Hematopoietic multipotent progenitor cell (in vitro differentiated cells): ENCODE results near the gene OLFML2A. TPM values are rescaled to one million over a fixed set of nuclear protein-coding genes. Genes with fewer than 3 reads are reported as not detected.
A peak's percentile ranks its signal among the peaks of the same experiment; 100 is the strongest.
"Not testable (repeated sequence)": the region's sequence is repeated elsewhere in the genome, so short reads cannot be mapped to it uniquely, and the experiment has no call there.

Experiments used
- DNase-seq, 3 donors: peaks; one replicate each; pipeline ENCODE4 v3.0.0-alpha.2; 2011 to 2015; ENCODE audit warnings: low read depth in 2 of 3, low spot score in 2 of 3
- total RNA-seq: library from RNA; depleted of rRNA; stranded (reverse); fragments of >200 nt; gene quantifications from one replicate; pipeline ENCODE4 v1.2.3, GENCODE V29; 2012

The OLFML2A gene
- total RNA-seq, 1 donor: 1.9 TPM

DNA sequence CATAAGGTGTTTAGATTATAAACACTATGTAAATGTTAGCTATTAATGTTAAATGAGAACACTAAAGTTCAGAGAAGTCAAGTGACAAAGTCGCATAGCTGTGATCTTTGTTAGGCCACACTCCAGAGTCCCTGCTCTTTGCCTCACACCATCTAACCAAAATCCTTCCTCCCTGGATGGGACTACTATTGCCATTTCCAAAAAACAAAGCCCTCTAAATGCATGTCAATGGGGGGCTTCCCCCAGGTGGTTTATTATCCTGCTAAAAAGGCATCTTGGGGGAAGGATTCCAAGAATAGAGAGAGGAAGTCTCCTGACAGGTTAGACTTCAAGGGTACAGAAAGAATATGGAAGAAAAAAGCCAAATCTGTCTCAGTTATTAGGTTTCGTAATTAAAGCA is 16.2 kb upstream of the OLFML2A start:
- no peak for DNase-seq

DNA sequence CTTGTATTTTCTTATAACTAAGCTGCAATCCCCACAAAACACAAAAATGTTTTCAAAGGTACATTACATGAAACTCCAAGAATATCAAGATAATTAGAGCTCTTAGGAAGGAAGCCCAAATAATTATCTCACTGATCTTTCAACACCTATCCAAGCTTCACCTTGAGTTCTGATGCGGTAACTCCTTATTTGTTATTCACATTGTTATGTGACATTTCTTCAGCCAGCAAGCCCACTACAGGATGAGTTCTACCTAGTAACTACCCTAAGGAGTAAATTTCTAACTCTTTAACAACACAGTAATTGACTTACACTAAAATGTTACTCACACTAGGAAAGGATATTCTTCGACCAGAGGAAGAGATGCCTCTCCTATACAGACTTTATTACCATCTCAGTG is 15.7 kb upstream of the OLFML2A start:
- DNase-seq: no peak

DNA sequence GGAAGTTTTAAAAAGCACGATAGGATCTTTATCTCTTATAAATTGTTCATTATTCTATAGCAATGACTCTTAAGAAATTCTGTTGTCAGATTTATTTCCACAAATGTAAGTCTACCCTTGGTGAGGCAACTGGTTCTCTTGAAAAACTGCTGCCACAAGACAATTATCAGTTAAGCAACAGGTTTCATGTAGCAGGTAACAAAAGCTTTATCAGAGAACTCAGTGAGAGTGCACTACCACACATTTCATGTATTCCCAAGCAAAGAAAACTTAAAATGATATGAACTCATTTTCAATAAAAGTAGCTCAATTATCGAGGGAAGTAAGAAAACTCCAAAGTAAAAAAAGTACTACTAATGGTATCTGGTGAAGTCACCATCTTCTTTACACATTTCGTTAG is 15.2 kb upstream of the OLFML2A start:
- no peak for DNase-seq

DNA sequence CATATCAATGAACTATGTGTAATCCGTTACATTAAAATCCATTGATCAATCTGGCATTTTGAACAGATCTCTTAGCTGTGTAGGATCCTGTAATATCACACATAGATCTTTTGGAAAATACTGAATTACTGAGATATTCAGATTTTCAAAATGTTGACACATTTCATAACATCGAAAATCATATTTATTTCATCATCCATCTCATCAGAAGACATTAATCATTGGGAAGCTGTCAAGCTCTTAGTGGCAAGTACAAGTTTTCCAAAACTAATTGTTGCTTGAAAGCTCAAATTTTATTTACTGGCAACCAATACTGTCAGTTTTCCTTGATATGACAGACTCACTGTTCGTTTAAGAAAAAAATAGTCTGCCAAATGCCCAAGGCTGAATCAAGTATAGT is 14.3 kb upstream of the OLFML2A start:
- no peak for DNase-seq

DNA sequence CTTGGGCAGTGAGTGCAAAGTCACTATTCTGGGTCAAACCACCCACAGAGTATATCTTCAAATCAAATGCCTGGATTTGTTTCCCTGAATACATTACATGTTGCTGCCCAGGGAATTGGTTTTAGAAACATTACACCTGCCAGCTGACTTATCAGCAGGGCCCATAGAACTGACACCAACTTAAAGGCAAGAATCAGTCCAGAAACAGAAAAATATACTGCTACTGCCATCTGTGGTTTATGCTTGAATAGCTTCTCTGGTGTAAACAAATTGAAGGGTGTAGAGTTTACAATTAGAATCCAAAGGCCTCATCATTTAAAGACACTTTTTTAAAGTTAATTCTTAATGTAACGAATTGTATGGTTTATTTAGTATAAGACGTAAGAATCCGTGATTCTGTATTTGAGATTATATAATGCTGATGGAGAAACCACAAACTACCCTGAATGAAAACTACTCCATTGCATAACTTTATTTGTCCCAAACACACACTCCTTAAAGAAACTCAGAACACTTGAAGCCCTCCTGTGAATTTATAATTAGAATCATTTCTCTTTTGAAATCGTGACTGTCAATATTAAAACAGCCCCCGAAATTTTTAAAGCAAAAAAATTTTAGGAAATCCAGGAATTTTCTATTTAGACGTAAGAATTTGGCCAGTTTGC is 12.0 kb upstream of the OLFML2A start:
- peak in 1 of 3 donors; percentile 59 for DNase-seq

DNA sequence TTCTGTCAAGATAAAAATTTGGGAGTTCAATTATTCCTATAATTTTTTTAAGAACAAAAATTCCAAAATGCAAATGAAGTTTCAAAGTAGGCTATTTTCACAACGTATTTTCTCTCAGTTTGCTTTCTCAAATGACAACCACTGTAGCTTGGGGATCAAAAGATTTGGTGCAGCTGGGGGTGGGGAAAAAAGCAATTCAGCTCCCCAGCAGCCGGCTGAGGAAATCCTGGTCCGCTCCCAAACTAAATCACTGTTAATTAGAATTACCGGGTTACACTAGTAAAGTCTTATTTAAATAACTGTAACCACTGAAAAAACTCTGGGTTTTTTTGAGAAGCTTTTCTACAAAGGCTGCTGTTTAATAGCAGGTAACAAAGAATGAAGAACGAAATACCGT is 11.5 kb upstream of the OLFML2A start:
- no peak for DNase-seq

DNA sequence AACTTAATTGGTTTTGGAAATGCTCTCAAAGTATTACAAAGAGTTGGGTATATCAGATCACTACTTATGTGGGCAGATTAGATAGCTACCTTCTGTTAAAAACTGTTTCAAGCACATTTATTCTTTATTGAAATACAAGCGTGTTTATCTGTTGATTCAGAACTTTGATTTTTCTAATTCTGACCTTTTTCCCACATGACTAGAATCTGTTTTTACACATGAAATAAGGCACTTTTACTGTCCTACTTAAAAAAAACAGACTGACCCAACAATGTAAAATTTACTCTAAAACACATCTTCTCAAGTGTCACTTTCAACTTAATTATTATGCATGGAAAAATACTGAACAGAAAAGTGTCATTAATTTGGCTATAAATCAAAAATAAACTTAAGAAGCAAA is 10.6 kb upstream of the OLFML2A start:
- no peak for DNase-seq

DNA sequence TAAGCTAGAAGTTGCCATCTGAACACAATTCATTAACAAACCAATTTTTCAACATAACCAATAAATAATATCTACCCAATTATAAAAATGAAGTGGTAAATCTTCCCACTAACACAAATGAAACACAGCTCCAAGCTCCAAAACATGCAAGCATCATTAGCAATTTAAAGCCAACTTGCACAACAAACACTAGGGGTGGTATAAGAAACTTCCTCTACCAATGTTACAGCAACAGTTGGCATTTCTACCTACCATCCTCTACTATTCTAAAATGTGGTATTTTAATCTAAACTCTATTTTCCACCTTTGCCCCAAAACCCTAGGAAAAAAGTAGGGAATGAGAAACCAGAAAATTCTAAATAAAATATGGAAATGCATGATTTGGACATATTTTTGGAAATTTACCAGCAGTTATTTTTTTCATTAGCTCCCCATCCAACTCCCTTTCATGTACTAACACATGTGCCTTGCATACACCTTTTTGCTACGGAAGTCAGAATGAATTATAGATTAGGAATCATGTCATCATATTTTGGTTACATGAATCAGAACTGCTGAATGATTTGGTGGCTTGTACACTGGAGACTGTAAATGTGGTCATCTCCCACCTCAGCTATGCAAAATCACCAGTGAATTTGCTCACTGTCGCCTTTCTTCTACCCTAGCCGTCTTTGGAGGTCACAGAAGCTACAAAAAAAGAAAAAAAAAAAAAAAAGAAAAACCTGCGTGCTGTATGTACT is 9.9 kb upstream of the OLFML2A start:
- DNase-seq: peak in 1 of 3 donors; percentile 46

DNA sequence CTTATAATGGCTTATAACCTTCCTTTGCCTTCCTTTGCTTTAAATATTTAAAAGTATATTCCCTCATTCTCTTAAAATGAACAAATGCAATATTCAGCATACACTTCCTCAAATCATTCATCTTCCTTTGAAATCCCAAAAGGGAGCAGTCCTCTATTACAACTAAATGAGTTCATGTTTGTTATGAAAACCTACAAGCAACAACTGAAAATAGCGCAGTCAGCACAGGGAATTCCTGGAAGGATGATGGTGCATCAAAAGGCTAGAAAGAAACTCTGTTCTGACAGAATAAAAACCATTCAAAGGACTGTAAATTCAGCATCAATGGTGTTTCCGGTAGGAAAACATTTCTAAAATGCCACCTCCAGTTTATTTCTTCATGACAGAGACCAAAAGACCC is 9.1 kb upstream of the OLFML2A start:
- DNase-seq: no peak

DNA sequence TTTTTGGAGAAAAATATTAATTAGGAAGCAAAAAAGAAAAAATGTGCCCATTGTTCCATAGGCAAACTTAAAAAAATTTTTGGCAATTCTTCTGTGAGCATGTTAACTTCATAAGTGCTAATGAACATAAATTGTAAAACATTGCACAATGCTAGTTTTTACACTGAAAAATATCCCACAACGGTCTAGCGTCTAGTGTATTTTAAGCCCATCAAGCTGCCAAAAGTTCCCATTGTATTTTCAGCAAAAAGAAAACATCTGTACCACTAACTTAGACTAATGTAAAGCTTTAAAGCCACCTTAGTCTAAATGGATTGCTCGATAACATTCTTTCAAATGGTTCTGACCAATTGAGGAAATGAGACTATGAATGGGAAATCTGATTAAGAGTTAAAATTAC is 8.6 kb upstream of the OLFML2A start:
- DNase-seq: no peak

DNA sequence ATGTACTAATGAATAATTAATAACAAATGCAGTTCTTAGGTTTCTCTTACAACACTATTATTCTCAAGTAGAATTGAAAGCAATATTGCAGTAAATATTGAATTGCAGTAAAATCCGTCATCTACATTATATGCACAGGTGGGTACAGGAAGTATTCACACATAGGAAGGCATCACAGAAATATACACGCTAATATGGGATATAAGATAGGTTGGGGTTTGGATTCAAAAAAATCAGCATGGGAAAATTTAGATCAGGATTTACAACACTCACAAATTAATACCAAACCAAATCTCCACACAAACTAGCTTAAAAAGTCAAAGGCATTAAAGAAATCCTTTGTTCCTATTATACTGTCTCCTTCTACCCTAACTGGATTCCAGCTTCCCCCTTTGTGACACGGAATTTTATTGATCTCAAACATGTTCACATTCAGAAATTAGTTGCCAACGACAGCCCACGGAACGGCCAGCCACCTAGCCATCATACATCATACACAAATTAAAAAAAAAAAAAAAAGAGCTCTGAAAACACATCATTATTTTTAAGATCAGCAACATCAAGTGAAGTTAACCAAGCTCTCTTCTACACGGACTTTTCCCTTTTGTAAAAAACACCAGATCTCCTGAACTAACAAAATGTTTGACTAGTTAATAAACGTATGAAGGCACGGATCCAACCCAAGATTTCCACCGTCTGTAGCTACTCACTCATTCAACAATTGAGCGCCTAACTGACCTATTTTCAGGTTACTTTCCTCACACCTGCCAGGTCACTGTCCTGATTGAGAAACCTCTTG is 8.0 kb upstream of the OLFML2A start:
- DNase-seq: no peak

DNA sequence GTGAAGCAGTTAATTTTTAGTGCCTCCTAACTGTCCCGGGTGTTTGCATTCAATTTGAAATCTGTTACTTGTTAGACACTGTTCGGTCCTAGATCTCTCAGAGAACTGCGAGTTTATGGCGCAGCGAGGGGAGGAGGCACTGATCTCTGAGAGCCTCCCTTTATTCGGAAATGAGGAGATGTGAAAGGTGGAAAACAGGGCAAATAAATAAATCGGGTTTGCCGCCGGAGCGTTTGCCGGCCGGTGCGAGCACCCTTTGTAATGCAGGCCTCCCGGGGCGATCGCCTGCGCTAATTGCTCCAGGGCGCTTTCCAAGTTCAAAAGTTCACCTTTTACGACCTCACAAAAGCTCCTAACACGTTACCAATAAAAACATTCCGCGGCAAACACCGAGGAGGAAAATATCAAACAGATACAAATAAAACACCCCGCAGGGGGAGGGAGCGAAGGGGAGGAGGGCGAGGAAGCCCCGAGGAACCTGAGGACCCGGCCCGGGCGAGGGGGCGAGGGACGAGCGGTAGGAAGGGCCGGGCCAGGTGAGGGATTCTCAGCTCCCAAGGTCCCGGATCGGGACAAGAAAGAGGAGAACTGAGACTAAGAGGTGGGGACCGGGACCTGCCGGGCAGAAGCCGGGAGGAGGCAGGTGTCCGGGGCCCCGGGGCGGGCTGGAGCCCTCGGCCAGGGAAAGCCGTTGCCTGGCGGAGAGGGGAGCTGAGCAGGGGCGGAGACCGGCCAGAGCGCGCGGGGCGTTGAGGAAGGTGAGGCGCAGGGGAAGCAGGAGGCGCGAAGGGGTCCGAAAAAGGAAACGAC is 7.2 kb upstream of the OLFML2A start:
- no peak for DNase-seq

DNA sequence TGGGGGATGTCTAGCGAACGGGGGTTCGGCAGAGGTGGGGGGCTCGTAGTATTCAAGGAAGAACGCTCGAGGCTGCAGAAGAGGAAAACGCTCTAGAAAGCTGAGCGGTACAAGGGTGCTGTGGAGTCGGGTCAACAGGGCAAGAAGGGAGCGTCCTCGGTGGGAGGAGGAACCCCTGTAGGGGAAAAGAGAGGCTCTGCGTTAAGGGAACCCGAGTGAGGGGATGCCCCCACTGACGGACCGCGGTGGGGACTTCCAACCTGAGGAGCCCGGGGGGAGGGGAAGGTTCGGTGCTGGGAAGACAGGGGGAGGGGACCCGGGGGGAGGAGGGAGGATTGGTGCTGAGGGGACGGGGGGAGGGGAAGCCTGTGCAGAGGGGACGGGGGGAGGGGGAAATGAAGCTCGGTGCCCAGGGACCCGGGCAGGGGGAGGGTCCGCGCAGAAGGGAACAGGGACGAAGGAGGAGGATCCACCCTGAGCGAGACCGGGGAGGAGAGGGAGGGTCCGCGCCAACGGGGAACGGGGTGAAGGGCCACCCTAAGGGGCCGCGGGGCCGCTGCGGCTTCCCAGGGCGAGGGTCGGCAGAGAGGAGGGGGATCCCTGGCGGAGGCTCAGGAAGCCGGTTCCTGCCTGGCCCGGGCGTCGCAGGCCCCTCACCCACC is 6.4 kb upstream of the OLFML2A start:
- DNase-seq: peak in 2 of 3 donors; percentile 65 to 67

DNA sequence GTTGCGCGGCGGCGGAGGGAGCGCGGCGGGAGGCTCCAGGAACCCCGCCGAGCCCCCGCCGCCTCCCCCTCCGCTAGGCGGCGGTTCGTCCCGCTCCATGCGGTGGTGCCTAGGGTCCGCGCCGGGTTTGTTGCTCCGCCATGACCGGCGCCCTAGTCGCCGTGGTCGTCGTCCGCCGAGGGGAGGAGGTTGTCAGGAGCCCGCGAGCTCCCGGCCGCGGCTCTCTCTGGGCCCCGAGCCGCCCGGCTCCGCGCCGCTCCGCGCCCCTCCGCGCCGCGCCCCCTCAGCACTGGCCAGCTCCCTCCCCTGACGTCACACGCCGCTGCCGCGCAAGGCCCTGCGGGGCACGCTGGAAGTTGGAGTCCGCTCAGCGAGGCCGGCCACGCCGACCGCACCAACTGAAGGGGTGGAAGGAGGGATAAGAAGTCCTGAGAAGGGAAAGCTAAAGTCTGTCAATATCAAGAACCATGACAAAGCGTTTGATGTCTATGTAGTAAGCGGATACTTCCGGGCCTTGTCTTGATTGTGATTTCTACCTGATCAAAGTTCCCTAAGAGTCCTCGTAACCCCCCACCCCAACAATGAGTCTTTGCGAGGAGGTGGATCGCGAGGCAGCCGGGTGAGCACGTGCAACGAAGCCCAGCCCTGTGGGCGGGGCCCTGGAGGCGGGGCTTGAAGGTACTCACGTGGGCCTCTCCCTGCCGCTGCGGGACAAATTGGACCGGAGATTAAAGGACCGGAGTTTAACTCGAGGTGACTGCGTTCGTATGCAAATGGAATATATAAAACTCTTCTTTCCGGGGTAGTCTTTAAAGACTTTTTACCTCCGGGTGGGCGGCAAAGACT is 5.7 kb upstream of the OLFML2A start, which contains the start of gene NR6A1:
Gene NR6A1 (minus strand): TSS at position 291 of the 846 bp plus-strand sequence.
- DNase-seq: peak; percentile 78 to 98 (median 97)

DNA sequence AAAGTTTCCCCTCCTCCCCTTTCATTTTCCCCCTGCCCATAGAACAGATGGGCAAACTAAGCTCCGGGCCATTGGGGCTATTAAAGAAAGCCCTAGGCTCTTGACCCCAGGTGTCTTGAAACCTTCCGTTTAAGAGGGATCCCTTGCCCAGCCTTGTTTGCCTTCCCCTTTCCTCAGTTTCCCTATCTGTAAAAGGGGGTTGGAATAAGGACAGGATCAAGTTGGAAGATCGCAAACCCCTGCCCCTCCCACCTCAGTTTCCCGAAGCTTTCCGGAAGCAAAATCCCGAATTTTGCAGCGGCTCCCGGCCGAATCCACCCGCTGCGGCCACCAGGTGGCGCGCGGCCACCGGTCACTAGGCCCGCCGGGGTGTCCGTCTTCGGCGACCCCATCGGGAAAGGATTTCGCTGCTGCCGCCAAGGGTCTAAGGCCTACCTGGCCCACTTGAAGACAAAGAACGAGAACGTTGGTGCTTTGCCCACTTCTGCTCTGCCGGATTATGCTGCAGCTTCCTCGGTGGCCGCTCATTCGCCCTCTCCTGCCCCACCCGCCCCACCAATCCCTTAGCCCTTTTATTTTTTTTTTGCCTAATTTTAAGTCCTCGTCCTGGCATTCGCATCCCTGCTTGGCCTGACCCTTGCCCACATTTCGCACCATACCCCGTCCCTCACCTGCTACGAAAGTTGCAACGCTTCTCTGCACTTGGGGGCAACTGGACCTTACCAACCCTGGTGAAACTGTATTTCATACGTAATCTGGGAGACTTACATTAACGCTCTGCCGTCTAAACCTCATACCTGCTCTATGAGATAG is 4.9 kb upstream of the OLFML2A start:
- no peak for DNase-seq

DNA sequence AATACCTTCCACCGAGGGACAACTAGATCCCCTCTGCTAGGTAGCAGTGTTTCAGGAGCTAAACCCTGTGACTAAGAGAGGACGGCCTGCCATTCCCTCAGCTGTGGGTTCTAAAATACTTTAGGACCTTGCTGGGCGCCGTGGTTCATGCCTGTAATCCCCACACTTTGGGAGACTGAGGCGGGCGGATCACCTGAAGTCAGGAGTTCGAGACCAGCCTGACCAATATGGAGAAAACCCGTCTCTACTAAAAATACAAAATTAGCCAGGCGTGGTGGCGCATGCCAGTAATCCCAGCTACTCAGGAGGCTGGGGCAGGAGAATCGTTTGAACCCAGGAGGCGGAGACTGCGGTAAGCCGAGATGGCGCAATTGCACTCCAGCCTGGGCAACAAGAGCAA is 4.1 kb upstream of the OLFML2A start:
- not testable (repeated sequence) for DNase-seq

DNA sequence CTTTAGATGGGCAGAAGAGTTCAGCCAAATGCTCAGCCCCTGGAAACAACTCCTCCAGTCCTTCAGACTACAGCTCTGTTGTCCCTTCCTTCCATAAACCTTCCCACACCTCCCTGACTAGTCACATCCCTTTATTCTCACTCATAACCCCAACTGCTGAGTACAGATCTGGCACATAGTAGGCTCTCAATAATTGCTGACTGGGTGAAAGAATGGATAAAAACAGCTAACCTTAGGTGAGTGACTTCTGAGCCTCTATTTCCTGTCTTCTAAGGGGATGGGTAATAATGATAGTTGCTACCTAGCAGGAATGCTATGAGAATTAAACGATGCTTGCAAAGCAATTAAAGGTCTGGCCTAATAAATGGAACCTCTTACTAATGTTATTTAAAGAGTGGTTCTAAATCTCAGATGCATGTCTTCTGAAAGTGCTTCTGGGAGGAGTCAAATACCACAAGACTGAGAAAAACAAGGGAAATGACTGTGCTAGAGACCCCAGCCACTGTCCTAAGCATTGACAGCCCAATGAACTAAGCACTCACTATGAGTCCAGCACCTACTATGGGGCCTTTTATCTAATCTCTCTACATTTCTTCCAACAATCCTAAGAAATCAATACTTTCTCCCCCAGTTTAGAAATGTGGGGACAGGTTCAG is 3.3 kb upstream of the OLFML2A start:
- no peak for DNase-seq
